Suprapubic skin (tissue), 4 donors: ENCODE results near the gene MAP3K15.

Experiments used
- CTCF ChIP-seq, 2 donors: fragments of 200-600 bp in 1 of 2; fragments of 450-650 bp in 1 of 2; sonication (generic) in 1 of 2; IDR thresholded peaks; one replicate each; pipeline ENCODE4 v1.5.1; 2016 to 2019; ENCODE audit warnings: antibody characterized with exemption in 2 of 2, mild to moderate bottlenecking in 1 of 2, moderate library complexity in 1 of 2
- EP300 ChIP-seq: sonication (generic); formaldehyde crosslinking; IDR thresholded peaks from one replicate; pipeline ENCODE4 v1.6.1; 2017; ENCODE audit warnings: antibody characterized with exemption
- POLR2A ChIP-seq, 2 donors: fragments of 450-650 bp; IDR thresholded peaks; one replicate each; pipeline ENCODE4 v1.6.1; 2017; ENCODE audit warnings: antibody characterized with exemption in 2 of 2, mild to moderate bottlenecking in 2 of 2, moderate library complexity in 2 of 2
- POLR2AphosphoS5 ChIP-seq, 3 donors: sonication (generic); formaldehyde crosslinking; IDR thresholded peaks; one replicate each; pipeline ENCODE4 v1.6.1; 2017; ENCODE audit warnings: antibody characterized with exemption in 3 of 3

- TF ChIP-seq CTCF (IDR thresholded peaks at IDR 0.05), result no peak
- TF ChIP-seq POLR2A (IDR thresholded peaks at IDR 0.05), result no peak
- no peak for TF ChIP-seq POLR2AphosphoS5 (IDR thresholded peaks at IDR 0.05)
- TF ChIP-seq EP300, result no peak
Measured at GRCh38 chrX:19349264-19349663, 166.0 kb downstream of the MAP3K15 start.
